ENCODE results near the gene ZNF784. TPM values are rescaled to one million over a fixed set of nuclear protein-coding genes. Genes with fewer than 3 reads are reported as not detected.

ZNF784 gene
- total and polyA plus RNA-seq, 2 experiments from 2014 or later = 13.3 to 15.1 TPM

- peaks cover 5% of the 10 kb centered on the region for H3K4me1 ChIP-seq (ENCODE audit: low read depth)
- H3K4me3 ChIP-seq = peak overlapping the region; percentile 93
- TF ChIP-seq, protein P1, sequence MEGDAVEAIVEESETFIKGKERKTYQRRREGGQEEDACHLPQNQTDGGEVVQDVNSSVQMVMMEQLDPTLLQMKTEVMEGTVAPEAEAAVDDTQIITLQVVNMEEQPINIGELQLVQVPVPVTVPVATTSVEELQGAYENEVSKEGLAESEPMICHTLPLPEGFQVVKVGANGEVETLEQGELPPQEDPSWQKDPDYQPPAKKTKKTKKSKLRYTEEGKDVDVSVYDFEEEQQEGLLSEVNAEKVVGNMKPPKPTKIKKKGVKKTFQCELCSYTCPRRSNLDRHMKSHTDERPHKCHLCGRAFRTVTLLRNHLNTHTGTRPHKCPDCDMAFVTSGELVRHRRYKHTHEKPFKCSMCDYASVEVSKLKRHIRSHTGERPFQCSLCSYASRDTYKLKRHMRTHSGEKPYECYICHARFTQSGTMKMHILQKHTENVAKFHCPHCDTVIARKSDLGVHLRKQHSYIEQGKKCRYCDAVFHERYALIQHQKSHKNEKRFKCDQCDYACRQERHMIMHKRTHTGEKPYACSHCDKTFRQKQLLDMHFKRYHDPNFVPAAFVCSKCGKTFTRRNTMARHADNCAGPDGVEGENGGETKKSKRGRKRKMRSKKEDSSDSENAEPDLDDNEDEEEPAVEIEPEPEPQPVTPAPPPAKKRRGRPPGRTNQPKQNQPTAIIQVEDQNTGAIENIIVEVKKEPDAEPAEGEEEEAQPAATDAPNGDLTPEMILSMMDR (IDR thresholded peaks at IDR 0.05; ENCODE audit: low read depth, low read length) = no peak
- no peaks in the 10 kb centered on the region for H3K9me3 ChIP-seq (ENCODE audit: low read depth)
- DNase-seq (ENCODE audit: low read depth in 1 of 2, low spot score in 1 of 2) = no peak
- no peaks in the 10 kb centered on the region for H3K36me3 ChIP-seq
- H3K27ac ChIP-seq = no peak overlapping the region
- no peaks in the 10 kb centered on the region for H3K27me3 ChIP-seq
These were observed 11.6 kb upstream of the ZNF784 start for GRCh38 chr19:55635856-55636440.

- Histone ChIP-seq H3K27ac (peak overlapping the region; percentile 96), H3K27me3 (no peaks in the 10 kb centered on the region), H3K9me3 (ENCODE audit: low read depth) (no peaks in the 10 kb centered on the region), H3K4me3 (peak overlapping the region; percentile 93), H3K4me1 (ENCODE audit: low read depth) (peaks cover 5% of the 10 kb centered on the region), H3K36me3 (no peaks in the 10 kb centered on the region)
- no peak for DNase-seq (ENCODE audit: low read depth in 1 of 2, low spot score in 1 of 2)
- TF ChIP-seq, protein P1 (IDR thresholded peaks at IDR 0.05; ENCODE audit: low read depth, low read length) = no peak
These were observed 11.0 kb upstream of the ZNF784 start for GRCh38 chr19:55635334-55635717.

GRCh38 chr19:55633861-55634260 lies 9.5 kb upstream of the ZNF784 start:
- DNase-seq (ENCODE audit: low read depth in 1 of 2, low spot score in 1 of 2) = no peak
- TF ChIP-seq, protein P1 (IDR thresholded peaks at IDR 0.05; ENCODE audit: low read depth, low read length) = no peak

DNA sequence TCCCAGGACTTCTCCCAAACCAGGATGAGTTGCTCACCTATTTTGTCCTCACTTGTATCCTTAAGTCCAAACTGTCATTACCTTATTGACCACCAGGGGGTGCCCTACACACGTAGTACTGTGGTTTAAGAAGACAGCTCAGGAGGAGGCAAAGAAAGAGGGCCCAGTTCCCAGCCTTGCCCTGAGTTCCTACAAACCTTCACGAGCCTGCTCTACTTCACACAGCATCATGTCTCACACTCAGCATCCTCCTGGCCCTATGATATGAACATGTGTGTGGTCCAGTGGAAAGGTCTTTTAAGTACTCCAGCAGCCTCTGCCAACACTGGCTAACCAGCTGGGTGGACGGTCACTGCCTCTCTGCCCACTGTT lies 8.1 kb upstream of the ZNF784 start:
- no peaks in the 10 kb centered on the region for H3K9me3 ChIP-seq (ENCODE audit: low read depth)
- no peaks in the 10 kb centered on the region for H3K36me3 ChIP-seq
- peak; percentile 96 to 97 for DNase-seq (ENCODE audit: low read depth in 1 of 2, low spot score in 1 of 2)
- TF ChIP-seq, protein P1 (IDR thresholded peaks at IDR 0.05; ENCODE audit: low read depth, low read length) = peak; percentile 82
- H3K27ac ChIP-seq = peak overlapping the region; percentile 64
- peaks cover 5% of the 10 kb centered on the region for H3K4me1 ChIP-seq (ENCODE audit: low read depth)
- H3K27me3 ChIP-seq = no peaks in the 10 kb centered on the region
- H3K4me3 ChIP-seq = no peak overlapping the region

More at GRCh38 chr19:55633861-55634260, 9.5 kb upstream of the ZNF784 start:
- H3K27me3 ChIP-seq = no peaks in the 10 kb centered on the region
- peaks cover 5% of the 10 kb centered on the region for H3K4me1 ChIP-seq (ENCODE audit: low read depth)
- H3K27ac ChIP-seq = no peak overlapping the region
- no peaks in the 10 kb centered on the region for H3K9me3 ChIP-seq (ENCODE audit: low read depth)
- H3K4me3 ChIP-seq = no peak overlapping the region
- no peaks in the 10 kb centered on the region for H3K36me3 ChIP-seq

DNA sequence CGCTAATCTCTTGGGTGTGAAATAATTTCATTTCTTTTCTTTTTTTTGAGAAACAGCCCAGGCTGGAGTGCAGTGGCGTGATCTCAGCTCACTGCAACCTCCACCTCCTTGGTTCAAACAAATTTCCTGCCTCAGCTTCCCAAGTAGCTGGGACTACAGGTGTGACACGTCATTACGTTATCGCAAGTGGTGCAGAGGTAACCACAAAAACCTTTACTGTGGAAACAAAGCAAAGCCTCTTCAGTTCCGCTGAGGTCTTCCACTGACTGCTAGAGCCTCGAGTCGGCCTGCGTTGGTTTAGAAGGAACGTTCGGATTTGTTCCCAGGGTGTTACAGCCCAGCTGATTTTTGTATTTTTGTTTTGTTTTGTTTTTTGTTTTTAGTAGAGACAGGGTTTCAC lies 2.0 kb upstream of the ZNF784 start:
- no peak overlapping the region for H3K27ac ChIP-seq
- TF ChIP-seq, protein P1 (IDR thresholded peaks at IDR 0.05; ENCODE audit: low read depth, low read length) = no peak
- no peak for DNase-seq (ENCODE audit: low read depth in 1 of 2, low spot score in 1 of 2)
- H3K4me3 ChIP-seq = no peak overlapping the region
- H3K9me3 ChIP-seq (ENCODE audit: low read depth) = no peaks in the 10 kb centered on the region
- H3K4me1 ChIP-seq (ENCODE audit: low read depth) = peaks cover 3% of the 10 kb centered on the region
- H3K27me3 ChIP-seq = no peaks in the 10 kb centered on the region
- H3K36me3 ChIP-seq = peaks cover 2% of the 10 kb centered on the region
